Neural progenitor cell (in vitro differentiated cells): ENCODE measurements around the gene CHI3L1. TPM values are rescaled to one million over a fixed set of nuclear protein-coding genes. Genes with fewer than 3 reads are reported as not detected.

Source experiments
- DNase-seq: peaks from one replicate; pipeline ENCODE4 v3.0.0-alpha.2; 2016; ENCODE audit warnings: low spot score
- H2AFZ ChIP-seq: fragments of 200-600 bp; sonication (generic); replicated peaks from 2 replicates; pipeline ENCODE4 v1.6.1; 2016; ENCODE audit warnings: antibody characterized with exemption
- H3F3A ChIP-seq: fragments of 200-600 bp; sonication (generic); 2 replicates; pipeline ENCODE4 v1.6.1; 2016; ENCODE audit warnings: antibody characterized with exemption, low read depth
- H3K27ac ChIP-seq: fragments of 200-600 bp; sonication (generic); 2 replicates; pipeline ENCODE4 v1.5.1; 2016; ENCODE audit warnings: mild to moderate bottlenecking
- H3K27me3 ChIP-seq: fragments of 200-600 bp; sonication (generic); 2 replicates; pipeline ENCODE4 v1.6.1; 2016; ENCODE audit warnings: mild to moderate bottlenecking, moderate library complexity
- H3K36me3 ChIP-seq: fragments of 200-600 bp; sonication (generic); 2 replicates; pipeline ENCODE4 v1.5.1; 2016
- H3K4me1 ChIP-seq: fragments of 200-600 bp; sonication (generic); 2 replicates; pipeline ENCODE4 v1.6.1; 2016; ENCODE audit warnings: mixed run types
- H3K4me2 ChIP-seq: fragments of 200-600 bp; sonication (generic); 2 replicates; pipeline ENCODE4 v1.6.1; 2016
- H3K4me3 ChIP-seq: fragments of 200-600 bp; sonication (generic); 2 replicates; pipeline ENCODE4 v1.5.1; 2016
- H3K79me2 ChIP-seq: fragments of 200-600 bp; sonication (generic); 2 replicates; pipeline ENCODE4 v1.6.1; 2016; ENCODE audit warnings: low read depth
- H3K9ac ChIP-seq: fragments of 200-600 bp; sonication (generic); 2 replicates; pipeline ENCODE4 v1.6.1; 2016
- H3K9me3 ChIP-seq: fragments of 200-600 bp; sonication (generic); 2 replicates; pipeline ENCODE4 v1.5.1; 2016; ENCODE audit warnings: low read depth
- H4K20me1 ChIP-seq: fragments of 200-600 bp; sonication (generic); 2 replicates; pipeline ENCODE4 v1.6.1; 2016; ENCODE audit warnings: low read depth
- H3K27ac Mint-ChIP-seq: 3 replicates; pipeline ENCODE4 v1.8.0; 2021; ENCODE audit warnings: mixed read lengths
- H3K27me3 Mint-ChIP-seq: 2 replicates; pipeline ENCODE4 v1.8.0; 2022; ENCODE audit warnings: low read depth, mild to moderate bottlenecking, inconsistent platforms, moderate library complexity, mixed read lengths; ENCODE audit not compliant: insufficient read depth
- H3K36me3 Mint-ChIP-seq: 3 replicates; pipeline ENCODE4 v1.8.0; 2021; ENCODE audit warnings: mixed read lengths
- H3K4me1 Mint-ChIP-seq: 3 replicates; pipeline ENCODE4 v1.8.0; 2021; ENCODE audit warnings: mixed read lengths
- H3K4me3 Mint-ChIP-seq: 3 replicates; pipeline ENCODE4 v1.8.0; 2021; ENCODE audit warnings: mild to moderate bottlenecking, moderate library complexity, mixed read lengths
- H3K9me3 Mint-ChIP-seq: 3 replicates; pipeline ENCODE4 v1.8.0; 2020; ENCODE audit warnings: mixed read lengths
- EZH2 ChIP-seq: fragments of 200-600 bp; sonication (generic); IDR thresholded peaks from 2 replicates; pipeline ENCODE4 v1.6.1; 2017; ENCODE audit warnings: antibody characterized with exemption, mild to moderate bottlenecking, moderate library complexity
- EZH2phosphoT487 ChIP-seq: fragments of 200-600 bp; sonication (generic); IDR thresholded peaks from 2 replicates; pipeline ENCODE4 v1.6.1; 2017; ENCODE audit warnings: antibody characterized with exemption
- total RNA-seq: library from RNA; depleted of rRNA; stranded (reverse); fragments of >200 nt; gene quantifications from 2 replicates; pipeline ENCODE4 v1.2.3, GENCODE V29; 2015; ENCODE audit warnings: low replicate concordance
- TF ChIP-seq, protein P1 (sequence below): fragments of 200-600 bp; sonication (generic); IDR thresholded peaks from 2 replicates; pipeline ENCODE4 v1.5.1; 2017; ENCODE audit warnings: antibody characterized with exemption, mild to moderate bottlenecking

The CHI3L1 gene
- total RNA-seq, 1 donor from 2014 or later: 0.95 TPM

DNA sequence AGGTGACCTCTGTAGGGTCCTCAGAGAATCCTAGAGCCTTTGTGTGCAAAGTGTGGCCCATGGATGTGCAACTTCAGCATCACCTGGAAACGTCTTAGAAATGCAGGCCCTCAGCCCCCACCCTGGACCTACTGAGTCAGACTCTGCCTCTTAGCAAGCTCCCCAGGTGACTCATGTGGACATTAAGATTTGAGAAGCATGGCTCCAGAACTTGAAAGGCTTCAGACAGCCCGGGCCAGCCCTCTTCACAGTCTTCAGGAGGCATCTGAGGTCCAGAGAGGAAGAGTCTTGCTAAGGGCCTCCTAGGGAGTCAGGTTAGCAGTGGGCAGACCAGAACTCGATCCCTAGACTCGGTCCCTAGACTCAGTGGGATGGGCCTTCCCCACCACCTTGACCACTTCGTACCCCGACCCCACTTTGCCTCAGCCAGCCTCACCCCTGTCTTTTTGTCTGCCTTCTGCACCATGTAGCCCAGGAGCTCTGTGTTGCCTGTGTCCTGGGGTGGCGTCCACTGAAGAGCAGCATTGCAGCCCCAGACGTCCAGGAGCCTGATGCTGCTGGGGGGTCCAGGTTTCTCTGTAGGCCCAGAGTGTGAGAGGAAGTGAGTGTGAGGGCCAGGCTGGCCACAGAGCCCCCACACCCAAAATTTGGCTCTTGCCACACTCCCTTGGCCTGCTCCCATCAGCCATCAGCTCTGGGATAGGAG, 15.7 kb downstream of the CHI3L1 start:
- peaks cover 34% of the 10 kb centered on the region for H3K4me1 Mint-ChIP-seq
- H3K9me3 Mint-ChIP-seq: no peaks in the 10 kb centered on the region
- TF ChIP-seq EZH2 (no peak), EZH2phosphoT487 (no peak)
- TF ChIP-seq, protein P1, sequence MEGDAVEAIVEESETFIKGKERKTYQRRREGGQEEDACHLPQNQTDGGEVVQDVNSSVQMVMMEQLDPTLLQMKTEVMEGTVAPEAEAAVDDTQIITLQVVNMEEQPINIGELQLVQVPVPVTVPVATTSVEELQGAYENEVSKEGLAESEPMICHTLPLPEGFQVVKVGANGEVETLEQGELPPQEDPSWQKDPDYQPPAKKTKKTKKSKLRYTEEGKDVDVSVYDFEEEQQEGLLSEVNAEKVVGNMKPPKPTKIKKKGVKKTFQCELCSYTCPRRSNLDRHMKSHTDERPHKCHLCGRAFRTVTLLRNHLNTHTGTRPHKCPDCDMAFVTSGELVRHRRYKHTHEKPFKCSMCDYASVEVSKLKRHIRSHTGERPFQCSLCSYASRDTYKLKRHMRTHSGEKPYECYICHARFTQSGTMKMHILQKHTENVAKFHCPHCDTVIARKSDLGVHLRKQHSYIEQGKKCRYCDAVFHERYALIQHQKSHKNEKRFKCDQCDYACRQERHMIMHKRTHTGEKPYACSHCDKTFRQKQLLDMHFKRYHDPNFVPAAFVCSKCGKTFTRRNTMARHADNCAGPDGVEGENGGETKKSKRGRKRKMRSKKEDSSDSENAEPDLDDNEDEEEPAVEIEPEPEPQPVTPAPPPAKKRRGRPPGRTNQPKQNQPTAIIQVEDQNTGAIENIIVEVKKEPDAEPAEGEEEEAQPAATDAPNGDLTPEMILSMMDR: no peak
- Histone ChIP-seq H3K36me3 (no peaks in the 10 kb centered on the region), H4K20me1 (no peaks in the 10 kb centered on the region), H3K4me2 (no peak overlapping the region), H3K9me3 (no peaks in the 10 kb centered on the region), H3F3A (no peaks in the 10 kb centered on the region), H3K4me1 (peaks cover 5% of the 10 kb centered on the region), H3K4me3 (no peak overlapping the region), H3K79me2 (no peaks in the 10 kb centered on the region), H3K27ac (no peak overlapping the region), H2AFZ (no peak overlapping the region), H3K27me3 (no peaks in the 10 kb centered on the region), H3K9ac (no peak overlapping the region)
- H3K36me3 Mint-ChIP-seq: peaks cover 5% of the 10 kb centered on the region
- no peak overlapping the region for H3K4me3 Mint-ChIP-seq
- no peak for DNase-seq
- peaks cover 3% of the 10 kb centered on the region for H3K27me3 Mint-ChIP-seq
- H3K27ac Mint-ChIP-seq: peak overlapping the region; percentile 82

DNA sequence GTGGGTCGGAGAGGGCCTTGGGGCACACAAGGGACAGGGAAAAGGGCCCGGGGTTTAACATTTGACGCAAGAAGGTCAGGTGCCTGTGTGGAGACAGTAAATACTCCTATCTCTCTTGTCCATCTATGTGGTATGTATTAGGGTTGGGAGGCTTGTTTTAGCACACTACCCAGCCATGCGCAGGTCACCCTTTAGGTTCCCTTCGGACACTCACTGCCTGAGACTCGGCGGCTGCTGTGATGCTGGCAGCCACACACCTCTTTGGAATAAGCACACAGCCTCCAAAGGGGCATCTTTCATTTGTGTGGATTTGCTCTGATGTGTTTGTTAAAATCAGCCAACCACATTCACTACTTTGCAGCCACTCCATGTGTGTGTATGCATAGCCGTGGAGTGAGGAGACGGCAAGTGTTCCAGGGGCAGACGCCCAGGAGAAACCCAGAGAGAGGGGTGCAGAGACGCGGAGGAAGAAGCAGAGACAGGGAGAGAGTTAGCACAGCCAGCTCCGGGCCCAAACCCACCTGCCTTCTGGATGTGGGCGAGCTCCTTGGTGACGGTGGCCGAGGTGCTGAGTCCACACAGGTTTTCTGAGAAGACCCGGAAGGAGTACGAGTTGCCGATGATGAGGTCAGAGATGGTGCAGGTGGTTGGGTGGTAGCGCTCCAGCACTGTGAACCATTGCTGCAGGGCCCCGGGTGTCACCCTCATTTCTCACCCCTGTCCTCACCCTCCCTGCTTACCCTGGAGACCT, 16.6 kb downstream of the CHI3L1 start:
- no peak overlapping the region for H3K27ac ChIP-seq
- TF ChIP-seq, protein P1: no peak
- TF ChIP-seq EZH2phosphoT487: no peak
- no peak for TF ChIP-seq EZH2

DNA sequence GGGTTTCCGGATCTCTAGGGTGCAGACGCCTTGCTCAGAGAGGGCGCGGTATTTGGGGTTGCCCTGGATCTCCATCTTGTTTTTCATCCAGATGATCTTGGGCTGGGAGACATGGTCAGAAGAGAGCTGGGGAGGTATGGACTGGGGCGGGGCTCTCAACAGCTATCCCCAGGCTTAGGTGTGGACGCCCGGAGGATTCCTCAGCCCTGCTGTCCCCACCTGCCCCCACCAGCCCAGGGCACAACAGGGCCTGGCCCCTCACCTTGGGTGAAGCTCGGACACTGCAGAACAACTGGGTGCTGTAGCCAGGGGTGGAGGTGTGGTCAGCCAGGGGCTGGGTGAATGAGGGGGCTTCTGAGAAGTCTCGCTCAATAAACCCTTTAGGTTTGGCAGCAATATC, 17.5 kb downstream of the CHI3L1 start:
- H3K27ac ChIP-seq: no peak overlapping the region
- no peak for TF ChIP-seq EZH2phosphoT487
- TF ChIP-seq, protein P1: no peak
- no peak for TF ChIP-seq EZH2
- H3F3A ChIP-seq: no peaks in the 10 kb centered on the region
- H3K4me3 Mint-ChIP-seq: peak overlapping the region; percentile 20
- no peaks in the 10 kb centered on the region for H3K27me3 ChIP-seq
- no peak overlapping the region for H3K4me3 ChIP-seq
- peaks cover 5% of the 10 kb centered on the region for H3K4me1 ChIP-seq
- no peaks in the 10 kb centered on the region for H4K20me1 ChIP-seq
- peak overlapping the region; percentile 87 for H3K27ac Mint-ChIP-seq
- no peaks in the 10 kb centered on the region for H3K36me3 ChIP-seq
- H3K36me3 Mint-ChIP-seq: peaks cover 11% of the 10 kb centered on the region
- no peak overlapping the region for H2AFZ ChIP-seq
- H3K4me1 Mint-ChIP-seq: peaks cover 28% of the 10 kb centered on the region
- peaks cover 9% of the 10 kb centered on the region for H3K27me3 Mint-ChIP-seq
- no peaks in the 10 kb centered on the region for H3K79me2 ChIP-seq
- no peak overlapping the region for H3K4me2 ChIP-seq
- no peak overlapping the region for H3K9ac ChIP-seq
- DNase-seq: no peak
- no peaks in the 10 kb centered on the region for H3K9me3 ChIP-seq
- H3K9me3 Mint-ChIP-seq: peaks cover 3% of the 10 kb centered on the region

More for the DNA sequence above, 16.6 kb downstream of the CHI3L1 start:
- Mint-ChIP-seq H3K9me3 (peaks cover 3% of the 10 kb centered on the region), H3K4me1 (peaks cover 32% of the 10 kb centered on the region), H3K27me3 (peaks cover 6% of the 10 kb centered on the region), H3K27ac (no peak overlapping the region), H3K36me3 (peaks cover 11% of the 10 kb centered on the region), H3K4me3 (peak overlapping the region; percentile 66)
- Histone ChIP-seq H3K27me3 (no peaks in the 10 kb centered on the region), H3K4me3 (no peak overlapping the region), H3K9me3 (no peaks in the 10 kb centered on the region), H3K4me1 (peaks cover 5% of the 10 kb centered on the region), H3K36me3 (no peaks in the 10 kb centered on the region), H3K79me2 (no peaks in the 10 kb centered on the region), H3F3A (no peaks in the 10 kb centered on the region), H2AFZ (no peak overlapping the region), H3K4me2 (no peak overlapping the region), H4K20me1 (no peaks in the 10 kb centered on the region), H3K9ac (no peak overlapping the region)
- no peak for DNase-seq
